ENCODE measurements around the gene SERINC4. TPM values are rescaled to one million over a fixed set of nuclear protein-coding genes. Genes with fewer than 3 reads are reported as not detected.
"Not testable (repeated sequence)": the region's sequence is repeated elsewhere in the genome, so short reads cannot be mapped to it uniquely, and the experiment has no call there.

SERINC4 gene
- total RNA-seq, 1 experiment from 2014 or later, result not detected

GRCh38 chr15:43808435-43808950 is 8.5 kb upstream of the SERINC4 start:
- no peaks in the 10 kb centered on the region for H3K4me1 Mint-ChIP-seq (ENCODE audit: insufficient read depth, unreplicated experiment)
- H3K27me3 Mint-ChIP-seq (ENCODE audit: insufficient read depth, unreplicated experiment), result no peaks in the 10 kb centered on the region
- H3K36me3 Mint-ChIP-seq (ENCODE audit: insufficient read depth, unreplicated experiment), result peaks cover 92% of the 10 kb centered on the region
- TF ChIP-seq, protein P1, sequence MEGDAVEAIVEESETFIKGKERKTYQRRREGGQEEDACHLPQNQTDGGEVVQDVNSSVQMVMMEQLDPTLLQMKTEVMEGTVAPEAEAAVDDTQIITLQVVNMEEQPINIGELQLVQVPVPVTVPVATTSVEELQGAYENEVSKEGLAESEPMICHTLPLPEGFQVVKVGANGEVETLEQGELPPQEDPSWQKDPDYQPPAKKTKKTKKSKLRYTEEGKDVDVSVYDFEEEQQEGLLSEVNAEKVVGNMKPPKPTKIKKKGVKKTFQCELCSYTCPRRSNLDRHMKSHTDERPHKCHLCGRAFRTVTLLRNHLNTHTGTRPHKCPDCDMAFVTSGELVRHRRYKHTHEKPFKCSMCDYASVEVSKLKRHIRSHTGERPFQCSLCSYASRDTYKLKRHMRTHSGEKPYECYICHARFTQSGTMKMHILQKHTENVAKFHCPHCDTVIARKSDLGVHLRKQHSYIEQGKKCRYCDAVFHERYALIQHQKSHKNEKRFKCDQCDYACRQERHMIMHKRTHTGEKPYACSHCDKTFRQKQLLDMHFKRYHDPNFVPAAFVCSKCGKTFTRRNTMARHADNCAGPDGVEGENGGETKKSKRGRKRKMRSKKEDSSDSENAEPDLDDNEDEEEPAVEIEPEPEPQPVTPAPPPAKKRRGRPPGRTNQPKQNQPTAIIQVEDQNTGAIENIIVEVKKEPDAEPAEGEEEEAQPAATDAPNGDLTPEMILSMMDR (IDR thresholded peaks at IDR 0.05; ENCODE audit: unreplicated experiment), result no peak
- POLR2A ChIA-PET, result interaction anchor here (1.4 to 2.6 kb wide), 2 partner anchors 8 to 15 kb away, joined by 3 to 14 read pairs; partner anchors contain the start of genes HYPK and SERINC4
- DNase-seq (ENCODE audit: unreplicated experiment), result no peak
- H3K27ac Mint-ChIP-seq (ENCODE audit: low read depth, unreplicated experiment), result no peak overlapping the region
- H3K4me3 Mint-ChIP-seq (ENCODE audit: unreplicated experiment), result no peak overlapping the region
- CTCF ChIA-PET, result interaction anchor here (0.9 to 1.4 kb wide), 2 partner anchors 32 to 38 kb away, joined by 3 to 4 read pairs; partner anchors contain the start of gene ELL3
- no peaks in the 10 kb centered on the region for H3K9me3 Mint-ChIP-seq (ENCODE audit: unreplicated experiment)
- intact Hi-C loops (cut with micrococcal nuclease), result no loop called here
- no TSS peak for BruUV-seq (replicated peaks)

DNA sequence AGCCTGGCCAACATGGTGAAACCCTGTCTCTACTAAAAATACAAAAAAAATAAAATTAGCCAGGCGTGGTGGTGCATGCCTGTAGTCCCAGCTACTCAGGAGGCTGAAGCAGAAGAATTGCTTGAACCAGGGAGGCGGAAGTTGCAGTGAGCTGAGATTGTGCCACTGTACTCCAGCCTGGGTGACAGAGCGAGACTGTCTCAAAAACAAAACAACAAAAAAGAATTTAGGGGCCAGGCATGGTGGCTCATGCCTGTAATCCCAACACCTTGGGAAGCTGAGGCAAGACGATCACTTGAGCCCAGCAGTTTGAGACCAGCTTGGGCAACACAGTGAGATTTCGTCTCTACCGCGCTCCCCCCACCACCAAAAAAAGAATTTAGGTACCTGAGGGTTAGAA is 2.7 kb upstream of the SERINC4 start:
- intact Hi-C loops (cut with micrococcal nuclease); BruUV-seq (replicated peaks); H3K4me3 Mint-ChIP-seq (ENCODE audit: unreplicated experiment); H3K9me3 Mint-ChIP-seq (ENCODE audit: unreplicated experiment); H3K27me3 Mint-ChIP-seq (ENCODE audit: insufficient read depth, unreplicated experiment); DNase-seq (ENCODE audit: unreplicated experiment); H3K27ac Mint-ChIP-seq (ENCODE audit: low read depth, unreplicated experiment): not testable (repeated sequence)
- peaks cover 76% of the 10 kb centered on the region for H3K36me3 Mint-ChIP-seq (ENCODE audit: insufficient read depth, unreplicated experiment)
- ChIA-PET POLR2A (interaction anchor here (1.3 to 8.6 kb wide), 3 partner anchors 12 to 26 kb away, joined by 5 to 99 read pairs (median 42); partner anchors contain the start of genes ELL3, MFAP1, SERF2 and WDR76), CTCF (interaction anchor here (0.8 to 1.2 kb wide), 2 partner anchors 9 to 79 kb away, joined by 3 read pairs; no protein-coding TSS in a partner anchor)
- H3K4me1 Mint-ChIP-seq (ENCODE audit: insufficient read depth, unreplicated experiment), result peaks cover 24% of the 10 kb centered on the region

- peak within 1 kb of the TSS; percentile 90 for H3K4me3 Mint-ChIP-seq (ENCODE audit: unreplicated experiment)
- TSS peak; percentile 54 for BruUV-seq (replicated peaks)
- peaks cover 33% of the 10 kb centered on the region for H3K4me1 Mint-ChIP-seq (ENCODE audit: insufficient read depth, unreplicated experiment)
- H3K36me3 Mint-ChIP-seq (ENCODE audit: insufficient read depth, unreplicated experiment), result peaks cover 72% of the 10 kb centered on the region
- no peaks in the 10 kb centered on the region for H3K27me3 Mint-ChIP-seq (ENCODE audit: insufficient read depth, unreplicated experiment)
- ChIA-PET CTCF (interaction anchor here (0.6 kb wide), 2 partner anchors 30 to 360 kb away, joined by 3 to 4 read pairs; no protein-coding TSS in a partner anchor), POLR2A (interaction anchor here (0.5 to 13.7 kb wide), 15 partner anchors 9 to 737 kb away, joined by 3 to 162 read pairs (median 5); partner anchors contain the start of genes EIF3J, ELL3, MFAP1 and SERF2)
- DNase-seq (ENCODE audit: unreplicated experiment), result peak; percentile 87
- no peaks in the 10 kb centered on the region for H3K9me3 Mint-ChIP-seq (ENCODE audit: unreplicated experiment)
- intact Hi-C loops (cut with micrococcal nuclease), result no loop called here
- TF ChIP-seq, protein P1 (IDR thresholded peaks at IDR 0.05; ENCODE audit: unreplicated experiment), result no peak
- peak within 1 kb of the TSS; percentile 97 for H3K27ac Mint-ChIP-seq (ENCODE audit: low read depth, unreplicated experiment)
Measured at GRCh38 chr15:43800286-43801141, 494 bp upstream of the SERINC4 start, which contains the start of gene HYPK. TSS of gene HYPK (plus strand) at chr15:43800599. CDS start at chr15:43800623, 24 bp downstream.

DNA sequence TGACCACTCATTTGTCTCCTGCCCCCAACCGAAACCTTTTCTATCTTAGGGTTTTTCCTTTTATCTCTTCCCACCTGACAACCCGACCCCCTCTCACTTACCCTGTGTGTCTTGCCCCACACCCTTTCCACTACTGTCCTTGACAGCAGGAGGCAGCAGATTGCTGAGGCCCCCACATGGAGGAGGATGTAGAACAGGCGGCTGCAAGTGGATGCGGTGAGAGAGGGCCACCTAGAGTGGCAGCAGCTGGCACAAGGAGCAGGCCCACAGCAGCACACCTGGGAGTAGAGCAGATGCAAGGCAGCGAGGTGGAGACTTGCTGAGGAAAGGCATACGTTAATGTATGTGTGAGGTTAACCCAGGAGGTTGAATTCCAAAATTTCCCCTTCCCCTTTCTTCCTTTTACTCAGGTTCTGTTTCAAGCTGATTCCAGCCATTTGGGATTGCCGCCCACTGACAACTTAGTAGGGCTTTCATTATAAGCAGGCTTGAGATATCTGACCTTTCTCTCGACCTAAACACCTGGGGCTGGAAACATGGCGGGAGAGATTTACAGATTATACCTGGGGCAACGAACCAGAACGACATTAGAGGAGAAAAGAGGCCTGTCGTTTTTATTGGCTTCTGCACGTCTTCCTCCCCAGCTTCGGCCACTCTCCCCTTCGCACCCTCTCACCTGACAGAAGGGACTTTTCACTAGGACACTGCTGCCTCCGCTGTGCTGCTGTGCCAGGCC is 643 bp downstream of the SERINC4 start:
- Mint-ChIP-seq H3K36me3 (ENCODE audit: insufficient read depth, unreplicated experiment) (peaks cover 72% of the 10 kb centered on the region), H3K4me3 (ENCODE audit: unreplicated experiment) (no peak overlapping the region), H3K27ac (ENCODE audit: low read depth, unreplicated experiment) (peak overlapping the region; percentile 97), H3K4me1 (ENCODE audit: insufficient read depth, unreplicated experiment) (peaks cover 33% of the 10 kb centered on the region), H3K9me3 (ENCODE audit: unreplicated experiment) (no peaks in the 10 kb centered on the region), H3K27me3 (ENCODE audit: insufficient read depth, unreplicated experiment) (no peaks in the 10 kb centered on the region)
- ChIA-PET CTCF (no interaction called here), POLR2A (interaction anchor here (0.7 to 13.7 kb wide), 8 partner anchors 8 to 288 kb away, joined by 3 to 162 read pairs (median 10); partner anchors contain the start of genes ELL3, MFAP1, SERF2 and WDR76)
- no TSS peak for BruUV-seq (replicated peaks)
- no peak for DNase-seq (ENCODE audit: unreplicated experiment)
- intact Hi-C loops (cut with micrococcal nuclease), result no loop called here
- TF ChIP-seq, protein P1 (IDR thresholded peaks at IDR 0.05; ENCODE audit: unreplicated experiment), result no peak

Data from MCF 10A (cell line).